Measurements from ENCODE around the gene CISD3. TPM values are rescaled to one million over a fixed set of nuclear protein-coding genes. Genes with fewer than 3 reads are reported as not detected.

The CISD3 gene
- total and polyA plus RNA-seq, 5 donors, result 43.7 to 78.1 (median 71.1) TPM

- Histone ChIP-seq H3K9me3 (ENCODE audit: control insufficient read depth, low read length) (no peaks in the 10 kb centered on the region), H3K4me1 (ENCODE audit: control insufficient read depth, insufficient read depth, low read length) (peaks cover 2% of the 10 kb centered on the region), H3K27me3 (ENCODE audit: control insufficient read depth, insufficient read depth) (no peaks in the 10 kb centered on the region), H3K4me3 (ENCODE audit: low read length) (peak within 1 kb of the TSS; percentile 60), H3K27ac (ENCODE audit: low read length) (peak within 1 kb of the TSS; percentile 71)
- intact Hi-C loops (cut with DNase I), result no loop called here
- ATAC-seq (peak; percentile 78 to 89), DNase-seq (peak; percentile 98)
- under 1% methylated on average over 44 of the region's 44 CpGs for WGBS
Measured at GRCh38 chr17:38752308-38753070, 22.3 kb downstream of the CISD3 start, which contains the start of gene PSMB3. Gene PSMB3, plus strand, starts transcription at chr17:38752741. Its CDS starts 86 bp downstream, at chr17:38752827.

- Histone ChIP-seq H3K4me3 (ENCODE audit: low read length) (peak overlapping the region; percentile 60), H3K27me3 (ENCODE audit: control insufficient read depth, insufficient read depth) (no peaks in the 10 kb centered on the region), H3K27ac (ENCODE audit: low read length) (peak overlapping the region; percentile 69), H3K9me3 (ENCODE audit: control insufficient read depth, low read length) (no peaks in the 10 kb centered on the region), H3K4me1 (ENCODE audit: control insufficient read depth, insufficient read depth, low read length) (peaks cover 2% of the 10 kb centered on the region)
- DNase-seq (peak; percentile 17 to 68 (median 67)), ATAC-seq (no peak)
- intact Hi-C loops (cut with DNase I), result no loop called here
- 7% methylated on average over 22 of the region's 22 CpGs for whole genome bisulfite sequencing
Measured at GRCh38 chr17:38753071-38753506, 22.9 kb downstream of the CISD3 start.

DNA sequence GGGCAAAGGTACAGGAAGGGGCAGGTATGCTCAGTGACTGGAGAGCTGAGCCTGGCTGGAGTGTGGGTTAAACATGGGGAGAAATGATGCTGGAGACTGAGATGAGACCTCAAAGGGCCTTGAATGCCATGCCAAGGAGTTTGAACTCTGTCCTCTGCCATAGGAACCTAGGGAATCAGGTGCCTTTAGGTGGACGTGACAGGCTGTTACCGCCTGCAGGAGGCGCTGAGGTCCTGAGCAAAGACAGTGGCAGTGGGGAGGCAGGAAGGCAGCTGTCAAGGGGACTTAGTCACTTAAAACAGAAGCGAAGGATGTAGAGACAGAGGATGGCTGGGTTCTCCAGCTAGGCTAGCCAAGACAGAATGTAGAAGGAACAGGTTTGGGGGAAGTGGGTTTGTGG, 31.5 kb downstream of the CISD3 start:
- H3K4me1 ChIP-seq (ENCODE audit: control insufficient read depth, insufficient read depth, low read length), result no peaks in the 10 kb centered on the region
- WGBS, result 76% methylated on average over 4 of the region's 4 CpGs
- intact Hi-C loops (cut with DNase I), result no loop called here

DNA sequence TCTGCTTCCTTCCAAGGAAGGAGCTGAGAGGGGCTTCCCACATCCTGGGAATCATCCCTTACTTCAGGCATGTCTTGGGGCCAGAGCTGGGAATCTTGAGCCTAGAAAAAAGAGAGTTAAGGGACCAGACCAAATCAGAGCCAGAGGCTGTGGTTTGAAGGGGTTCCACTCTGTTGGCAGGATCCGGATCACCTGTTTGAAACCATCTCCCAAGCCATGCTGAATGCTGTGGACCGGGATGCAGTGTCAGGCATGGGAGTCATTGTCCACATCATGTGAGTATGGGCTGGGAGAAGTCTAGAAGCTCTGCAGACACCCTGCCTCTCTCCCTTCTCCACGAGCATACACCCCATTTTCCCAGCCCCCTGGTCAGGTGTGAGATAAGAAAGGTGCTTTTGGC, 32.1 kb downstream of the CISD3 start:
- no peaks in the 10 kb centered on the region for H3K27me3 ChIP-seq (ENCODE audit: control insufficient read depth, insufficient read depth)
- no peaks in the 10 kb centered on the region for H3K9me3 ChIP-seq (ENCODE audit: control insufficient read depth, low read length)
- ATAC-seq, result no peak
- H3K27ac ChIP-seq (ENCODE audit: low read length), result no peak overlapping the region
- no peaks in the 10 kb centered on the region for H3K4me1 ChIP-seq (ENCODE audit: control insufficient read depth, insufficient read depth, low read length)
- DNase-seq, result no peak
- H3K4me3 ChIP-seq (ENCODE audit: low read length), result no peak overlapping the region
- WGBS, result 80% methylated on average over 3 of the region's 3 CpGs
- intact Hi-C loops (cut with DNase I), result no loop called here

More for the DNA sequence above, 31.5 kb downstream of the CISD3 start:
- no peak overlapping the region for H3K27ac ChIP-seq (ENCODE audit: low read length)
- ATAC-seq (no peak), DNase-seq (no peak)
- no peaks in the 10 kb centered on the region for H3K9me3 ChIP-seq (ENCODE audit: control insufficient read depth, low read length)
- no peaks in the 10 kb centered on the region for H3K27me3 ChIP-seq (ENCODE audit: control insufficient read depth, insufficient read depth)
- no peak overlapping the region for H3K4me3 ChIP-seq (ENCODE audit: low read length)

DNA sequence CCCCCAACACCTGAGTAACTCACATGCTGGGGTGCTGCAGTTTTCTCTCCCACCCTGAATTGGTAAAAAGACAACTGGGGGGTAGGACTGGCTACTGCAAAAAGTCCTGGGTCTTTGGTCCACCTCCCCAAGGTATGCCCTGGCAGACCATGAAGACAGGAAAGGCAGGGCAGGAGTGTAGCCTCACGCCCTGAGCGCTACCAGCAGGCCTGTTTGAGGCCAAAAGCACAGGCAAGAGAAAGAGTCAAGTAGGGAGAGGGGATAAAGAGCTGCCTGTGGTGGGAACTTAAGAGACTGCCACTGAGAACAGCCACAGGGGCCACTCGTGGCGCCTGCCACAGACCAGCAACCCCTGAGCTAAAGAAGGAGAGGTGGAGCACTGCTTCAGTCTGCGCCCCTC, 36.2 kb downstream of the CISD3 start:
- Histone ChIP-seq H3K27ac (ENCODE audit: low read length) (no peak overlapping the region), H3K9me3 (ENCODE audit: control insufficient read depth, low read length) (no peaks in the 10 kb centered on the region), H3K4me3 (ENCODE audit: low read length) (no peak overlapping the region), H3K27me3 (ENCODE audit: control insufficient read depth, insufficient read depth) (no peaks in the 10 kb centered on the region), H3K4me1 (ENCODE audit: control insufficient read depth, insufficient read depth, low read length) (no peaks in the 10 kb centered on the region)
- WGBS, result 89% methylated on average over 5 of the region's 5 CpGs
- ATAC-seq, result no peak
- no peak for DNase-seq
- intact Hi-C loops (cut with DNase I), result no loop called here

GRCh38 chr17:38768417-38768816, 38.3 kb downstream of the CISD3 start:
- H3K9me3 ChIP-seq (ENCODE audit: control insufficient read depth, low read length), result no peaks in the 10 kb centered on the region
- ATAC-seq (peak; percentile 29 to 31), DNase-seq (no peak)
- H3K4me3 ChIP-seq (ENCODE audit: low read length), result no peak overlapping the region
- peak overlapping the region; percentile 24 for H3K27ac ChIP-seq (ENCODE audit: low read length)
- 48% methylated on average over 6 of the region's 6 CpGs for WGBS
- H3K27me3 ChIP-seq (ENCODE audit: control insufficient read depth, insufficient read depth), result no peaks in the 10 kb centered on the region
- no peaks in the 10 kb centered on the region for H3K4me1 ChIP-seq (ENCODE audit: control insufficient read depth, insufficient read depth, low read length)
- intact Hi-C loops (cut with DNase I), result no loop called here

GRCh38 chr17:38773258-38773657, 43.1 kb downstream of the CISD3 start:
- intact Hi-C loops (cut with DNase I), result no loop called here

GRCh38 chr17:38777641-38778250, 47.6 kb downstream of the CISD3 start:
- no peak overlapping the region for H3K27ac ChIP-seq (ENCODE audit: low read length)
- no peak overlapping the region for H3K4me3 ChIP-seq (ENCODE audit: low read length)
- DNase-seq (no peak), ATAC-seq (no peak)
- H3K4me1 ChIP-seq (ENCODE audit: control insufficient read depth, insufficient read depth, low read length), result no peaks in the 10 kb centered on the region
- WGBS, result 79% methylated on average over 7 of the region's 7 CpGs
- no peaks in the 10 kb centered on the region for H3K9me3 ChIP-seq (ENCODE audit: control insufficient read depth, low read length)
- intact Hi-C loops (cut with DNase I), result no loop called here
- no peaks in the 10 kb centered on the region for H3K27me3 ChIP-seq (ENCODE audit: control insufficient read depth, insufficient read depth)

More at GRCh38 chr17:38773258-38773657, 43.1 kb downstream of the CISD3 start:
- no peak overlapping the region for H3K27ac ChIP-seq (ENCODE audit: low read length)
- DNase-seq (no peak), ATAC-seq (no peak)
- no peaks in the 10 kb centered on the region for H3K9me3 ChIP-seq (ENCODE audit: control insufficient read depth, low read length)
- no peaks in the 10 kb centered on the region for H3K27me3 ChIP-seq (ENCODE audit: control insufficient read depth, insufficient read depth)
- H3K4me1 ChIP-seq (ENCODE audit: control insufficient read depth, insufficient read depth, low read length), result no peaks in the 10 kb centered on the region
- H3K4me3 ChIP-seq (ENCODE audit: low read length), result no peak overlapping the region

DNA sequence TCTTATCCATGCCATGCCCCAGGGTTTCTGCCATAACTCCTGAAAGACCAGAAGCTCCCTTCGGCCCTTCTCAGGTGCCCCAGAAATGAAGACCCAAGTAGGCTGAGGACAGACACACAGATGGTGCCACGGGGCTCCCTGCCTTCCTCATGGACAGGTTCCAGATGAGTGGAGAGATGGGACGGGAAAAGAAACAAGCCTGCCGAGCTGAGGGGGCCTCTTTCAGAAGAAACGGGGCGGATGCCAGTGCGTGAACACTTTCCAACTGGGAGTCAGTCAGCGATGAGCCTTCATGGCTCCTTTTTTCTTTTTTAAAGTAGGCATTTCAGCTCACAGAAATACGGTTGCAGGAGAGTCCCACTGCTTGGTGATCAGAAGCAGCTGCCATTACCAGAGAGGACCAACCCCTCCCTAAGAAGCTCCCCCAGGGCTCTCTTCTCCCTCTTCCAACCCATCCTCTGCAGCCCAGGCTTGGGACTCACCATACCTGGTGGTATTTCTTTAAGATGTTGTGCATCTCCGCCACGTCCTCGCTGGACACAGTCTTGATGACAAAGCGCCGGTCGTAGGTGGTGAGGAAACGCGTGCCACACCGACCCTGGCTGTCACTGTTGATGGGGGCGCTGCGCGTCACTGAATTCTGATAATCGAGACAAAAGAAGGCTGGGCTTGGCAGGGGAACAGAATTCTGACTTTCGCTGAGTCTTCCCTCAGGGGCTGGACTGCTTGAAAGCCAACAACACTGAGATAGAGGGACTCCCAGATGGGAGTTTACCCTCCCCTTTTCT, 50.0 kb downstream of the CISD3 start:
- 82% methylated on average over 23 of the region's 23 CpGs for WGBS
- Histone ChIP-seq H3K27me3 (ENCODE audit: control insufficient read depth, insufficient read depth) (no peaks in the 10 kb centered on the region), H3K4me3 (ENCODE audit: low read length) (no peak overlapping the region), H3K27ac (ENCODE audit: low read length) (no peak overlapping the region), H3K9me3 (ENCODE audit: control insufficient read depth, low read length) (no peaks in the 10 kb centered on the region), H3K4me1 (ENCODE audit: control insufficient read depth, insufficient read depth, low read length) (no peaks in the 10 kb centered on the region)
- ATAC-seq (no peak), DNase-seq (peak in 1 of 3 donors; percentile 65)
- intact Hi-C loops (cut with DNase I), result no loop called here

DNA sequence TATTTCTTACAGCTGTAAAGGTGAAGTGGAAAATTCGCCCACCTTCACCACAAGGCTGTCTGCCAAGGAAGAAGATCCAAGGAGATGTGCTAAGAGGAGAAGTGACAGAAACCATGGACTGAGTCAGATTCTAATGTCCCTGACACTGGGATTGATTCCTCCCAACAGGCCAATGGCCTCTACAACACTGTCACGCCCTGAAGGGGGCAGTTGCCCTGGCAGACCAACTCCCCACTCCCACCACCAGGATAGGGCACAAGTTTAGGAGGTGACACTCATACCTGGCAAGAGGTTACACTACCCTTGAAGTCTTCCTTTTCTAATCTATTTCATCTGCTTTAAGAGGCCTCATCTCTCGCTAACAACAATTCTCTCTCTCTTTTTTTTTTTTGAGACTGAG, 53.1 kb downstream of the CISD3 start:
- DNase-seq (no peak), ATAC-seq (no peak)
- Histone ChIP-seq H3K9me3 (ENCODE audit: control insufficient read depth, low read length) (no peaks in the 10 kb centered on the region), H3K27ac (ENCODE audit: low read length) (no peak overlapping the region), H3K27me3 (ENCODE audit: control insufficient read depth, insufficient read depth) (no peaks in the 10 kb centered on the region), H3K4me1 (ENCODE audit: control insufficient read depth, insufficient read depth, low read length) (no peaks in the 10 kb centered on the region), H3K4me3 (ENCODE audit: low read length) (no peak overlapping the region)
- intact Hi-C loops (cut with DNase I), result no loop called here
- WGBS, result 90% methylated on average over 3 of the region's 3 CpGs

All from right cardiac atrium (tissue), 5 donors.